GM12864 (cell line): ENCODE data around the gene DTD1.

Experiments used
- DNase-seq: peaks from one replicate; pipeline ENCODE4 v3.0.0-alpha.2; 2011; ENCODE audit warnings: low read depth
- H3K4me3 ChIP-seq: 2 replicates; pipeline ENCODE4 v1.5.1; 2011; ENCODE audit warnings: mild to moderate bottlenecking, low read depth, low read length, control low read depth
- CTCF ChIP-seq: IDR thresholded peaks from 2 replicates; pipeline ENCODE4 v1.5.1; 2011; ENCODE audit warnings: low read depth, mild to moderate bottlenecking, moderate library complexity, low read length, control low read depth, inconsistent platforms; ENCODE audit errors: missing control alignments

The DTD1 gene

GRCh38 chr20:18695175-18695574 lies 107.3 kb downstream of the DTD1 start:
- H3K4me3 ChIP-seq: no peak overlapping the region
- no peak for TF ChIP-seq CTCF
- DNase-seq: no peak

DNA sequence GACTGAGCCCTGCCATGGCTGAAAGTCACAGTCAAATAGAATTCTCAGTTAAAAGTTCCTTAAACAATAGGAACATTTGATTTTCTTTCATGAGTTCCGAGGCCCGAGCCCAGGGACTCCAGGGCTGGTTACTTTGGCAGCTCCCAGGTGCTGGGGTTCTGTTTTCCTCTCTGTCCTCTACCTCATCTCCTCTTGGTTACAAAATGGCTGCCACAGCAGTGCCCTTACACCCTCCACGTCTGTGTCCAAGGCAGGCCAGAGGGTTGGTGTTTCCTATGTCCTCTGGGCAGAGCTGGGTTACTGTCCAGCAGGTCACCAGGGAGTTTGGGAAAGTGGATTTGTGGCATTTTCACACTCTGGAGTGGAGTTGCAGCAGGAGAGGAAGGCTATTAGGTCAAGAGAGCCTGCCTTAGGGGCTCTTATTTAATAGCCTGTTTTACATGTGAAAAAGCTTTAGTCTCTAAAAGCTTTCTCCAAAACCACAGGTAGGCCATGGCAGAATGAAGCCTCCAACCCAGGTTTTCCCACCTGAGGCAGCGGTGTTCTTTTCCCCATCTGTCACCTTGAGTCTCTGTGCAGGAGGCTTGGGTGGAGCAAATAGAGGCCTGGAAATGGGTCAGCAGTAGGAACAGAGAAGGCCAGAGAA lies 111.0 kb downstream of the DTD1 start:
- H3K4me3 ChIP-seq: no peak overlapping the region
- DNase-seq: no peak
- TF ChIP-seq CTCF: no peak

DNA sequence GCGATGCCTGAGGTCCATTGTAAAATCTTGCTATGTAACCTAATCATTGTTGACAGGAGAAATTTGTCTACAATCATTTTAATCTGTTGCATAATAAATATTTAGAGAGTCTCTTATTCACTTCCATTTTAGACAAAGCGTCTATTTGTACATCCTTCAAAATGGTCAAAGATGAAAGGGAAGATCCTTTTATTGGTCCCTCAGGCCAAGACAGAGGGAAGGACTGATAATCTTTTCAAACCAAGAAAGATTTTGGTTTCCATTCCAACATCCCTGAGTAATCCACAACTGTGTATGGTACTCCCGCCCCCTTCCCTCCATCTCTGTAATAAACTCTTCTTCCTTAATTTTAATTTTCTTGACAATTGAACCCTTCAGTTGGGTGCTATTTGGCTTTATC lies 114.1 kb downstream of the DTD1 start:
- H3K4me3 ChIP-seq: no peak overlapping the region
- no peak for TF ChIP-seq CTCF
- DNase-seq: no peak

- DNase-seq: no peak
- no peak overlapping the region for H3K4me3 ChIP-seq
- no peak for TF ChIP-seq CTCF
Measured at GRCh38 chr20:18702736-18703135, 114.9 kb downstream of the DTD1 start.

DNA sequence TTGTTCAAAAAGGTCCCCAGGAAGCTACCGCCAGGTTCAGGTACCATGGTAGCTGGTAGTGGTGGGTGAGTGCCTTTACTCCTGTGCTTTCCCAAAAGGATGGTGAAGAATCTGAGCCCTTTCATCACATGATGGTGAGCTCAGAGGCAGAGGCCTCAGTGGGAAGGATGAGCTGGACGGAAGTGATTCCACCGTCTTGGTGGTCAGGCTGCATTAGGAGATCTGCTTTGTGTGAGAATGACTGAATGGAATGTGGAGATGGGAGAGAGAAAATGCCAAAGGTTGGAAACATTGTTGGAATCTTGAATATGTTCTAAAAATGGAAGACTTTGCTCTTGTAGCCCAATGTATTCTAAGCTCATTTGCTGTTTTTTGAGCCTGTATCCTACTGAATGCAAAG lies 117.6 kb downstream of the DTD1 start:
- H3K4me3 ChIP-seq: no peak overlapping the region
- TF ChIP-seq CTCF: no peak
- no peak for DNase-seq

DNA sequence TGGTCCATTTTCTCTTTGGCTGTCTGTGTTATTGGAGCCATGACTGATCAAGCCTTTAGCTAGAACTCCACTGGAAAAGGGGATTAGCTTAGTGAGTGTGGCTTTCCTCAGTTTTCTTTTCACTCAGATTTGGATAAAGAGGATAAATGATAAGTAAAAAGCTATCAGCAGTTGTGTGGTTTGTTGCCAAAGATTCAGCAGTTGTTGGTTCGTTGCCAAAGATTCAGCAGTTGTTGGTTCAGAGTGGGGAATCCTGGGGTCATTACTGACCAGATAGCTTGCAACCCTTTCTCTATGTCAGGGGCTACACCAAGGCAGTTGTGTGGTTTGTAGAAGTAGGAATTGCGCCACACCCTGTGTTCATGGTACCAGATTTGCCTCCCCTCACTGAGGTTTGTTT lies 118.1 kb downstream of the DTD1 start:
- H3K4me3 ChIP-seq: no peak overlapping the region
- DNase-seq: no peak
- no peak for TF ChIP-seq CTCF

DNA sequence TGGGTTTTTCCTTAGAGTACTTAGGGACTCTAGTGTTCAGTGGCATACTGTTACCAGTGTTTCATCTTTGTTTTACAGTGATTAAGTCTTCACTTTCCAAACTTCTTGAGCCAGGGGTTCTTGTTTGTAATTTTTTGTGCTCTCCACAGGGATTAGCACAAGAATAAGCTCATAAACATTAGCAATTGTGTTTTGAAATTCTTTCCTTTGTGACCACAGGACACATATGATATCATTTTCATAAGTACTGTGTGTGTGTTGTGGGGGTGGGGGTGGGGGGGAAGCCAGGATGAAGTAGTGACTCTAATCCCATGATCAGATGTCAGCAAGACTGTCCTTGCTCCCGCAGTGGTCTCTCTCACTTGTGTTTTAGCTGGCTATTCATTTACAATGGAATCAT lies 124.3 kb downstream of the DTD1 start:
- no peak overlapping the region for H3K4me3 ChIP-seq
- TF ChIP-seq CTCF: no peak
- no peak for DNase-seq
